Measurements from ENCODE around the gene CPEB4. TPM values are rescaled to one million over a fixed set of nuclear protein-coding genes. Genes with fewer than 3 reads are reported as not detected.
A peak's percentile ranks its signal among the peaks of the same experiment; 100 is the strongest.

Gene CPEB4
- total RNA-seq, 2 donors from 2014 or later = 54.7 to 65.6 TPM

DNA sequence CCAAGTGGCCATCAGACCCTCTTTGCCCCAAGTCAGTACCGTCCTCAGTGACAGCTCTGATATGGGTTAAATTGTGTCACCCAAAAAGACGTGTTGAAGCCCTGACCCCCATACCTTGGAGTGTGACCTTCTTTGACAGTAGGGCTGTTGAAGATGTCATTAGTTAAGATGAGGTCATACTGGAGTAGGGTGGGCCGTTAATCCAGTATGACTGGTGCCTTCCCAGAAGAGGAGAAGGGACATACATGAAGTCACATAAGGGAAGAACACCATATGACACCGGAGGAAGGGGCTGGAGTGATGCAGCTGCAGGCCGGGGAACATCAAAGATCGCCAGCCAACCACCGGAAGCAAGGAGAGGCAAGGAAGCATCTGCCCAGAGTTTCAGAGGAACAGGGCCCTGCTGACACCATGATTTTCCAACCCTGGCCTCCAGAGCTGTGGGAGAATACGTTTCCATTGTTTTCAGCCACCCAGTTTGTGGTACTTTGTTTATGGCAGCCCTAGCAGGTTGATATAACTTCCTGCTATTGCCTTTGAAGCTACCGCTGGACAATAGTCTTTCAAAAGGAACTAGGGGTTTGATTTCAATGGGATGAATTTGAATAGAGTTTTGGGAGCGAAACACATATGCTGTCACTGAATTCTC lies 36.4 kb upstream of the CPEB4 start:
- no peak for DNase-seq (ENCODE audit: low spot score)
- Histone ChIP-seq H3K27me3 (replicated peaks; ENCODE audit: insufficient read depth) (no peaks in the 10 kb centered on the region), H3K9me3 (no peaks in the 10 kb centered on the region), H3K36me3 (no peaks in the 10 kb centered on the region), H3K4me1 (ENCODE audit: control insufficient read depth in 1 of 2, low read depth in 2 of 2) (peaks cover 7 to 17% of the 10 kb centered on the region in 2 donors), H3K27ac (no peak overlapping the region), H3K4me3 (no peak overlapping the region)
- no peak for TF ChIP-seq CTCF (IDR thresholded peaks at IDR 0.05)
- no peak for ATAC-seq (ENCODE audit: insufficient number of reproducible peaks, low FRiP score, low read depth)

- Histone ChIP-seq H3K4me3 (no peak overlapping the region), H3K36me3 (no peaks in the 10 kb centered on the region), H3K4me1 (ENCODE audit: control insufficient read depth in 1 of 2, low read depth in 2 of 2) (peaks cover 7 to 17% of the 10 kb centered on the region in 2 donors), H3K27ac (peak overlapping the region in 1 of 2 donors; percentile 67), H3K27me3 (replicated peaks; ENCODE audit: insufficient read depth) (no peaks in the 10 kb centered on the region), H3K9me3 (no peaks in the 10 kb centered on the region)
- no peak for DNase-seq (ENCODE audit: low spot score)
- ATAC-seq (ENCODE audit: insufficient number of reproducible peaks, low FRiP score, low read depth) = no peak
- no peak for TF ChIP-seq CTCF (IDR thresholded peaks at IDR 0.05)
Measured at GRCh38 chr5:173852790-173853359, 35.3 kb upstream of the CPEB4 start.

- no peaks in the 10 kb centered on the region for H3K36me3 ChIP-seq
- DNase-seq (ENCODE audit: low spot score) (no peak), ATAC-seq (ENCODE audit: insufficient number of reproducible peaks, low FRiP score, low read depth) (no peak)
- peaks cover 7 to 17% of the 10 kb centered on the region in 2 donors for H3K4me1 ChIP-seq (ENCODE audit: control insufficient read depth in 1 of 2, low read depth in 2 of 2)
- TF ChIP-seq CTCF (IDR thresholded peaks at IDR 0.05) = no peak
- no peak overlapping the region for H3K4me3 ChIP-seq
- H3K9me3 ChIP-seq = no peaks in the 10 kb centered on the region
- peak overlapping the region in 1 of 2 donors; percentile 67 for H3K27ac ChIP-seq
- H3K27me3 ChIP-seq (replicated peaks; ENCODE audit: insufficient read depth) = no peaks in the 10 kb centered on the region
Measured at GRCh38 chr5:173853370-173854131, 34.6 kb upstream of the CPEB4 start.

GRCh38 chr5:173855162-173855994 lies 32.8 kb upstream of the CPEB4 start:
- no peaks in the 10 kb centered on the region for H3K9me3 ChIP-seq
- no peak for TF ChIP-seq CTCF (IDR thresholded peaks at IDR 0.05)
- ATAC-seq (ENCODE audit: insufficient number of reproducible peaks, low FRiP score, low read depth) (no peak), DNase-seq (ENCODE audit: low spot score) (no peak)
- H3K27ac ChIP-seq = peak overlapping the region in 1 of 2 donors; percentile 67
- no peaks in the 10 kb centered on the region for H3K27me3 ChIP-seq (replicated peaks; ENCODE audit: insufficient read depth)
- H3K4me1 ChIP-seq (ENCODE audit: control insufficient read depth in 1 of 2, low read depth in 2 of 2) = peaks cover 10 to 35% of the 10 kb centered on the region in 2 donors
- no peaks in the 10 kb centered on the region for H3K36me3 ChIP-seq
- H3K4me3 ChIP-seq = no peak overlapping the region
